ENCODE data around the gene NDUFS8.

NDUFS8 gene

GRCh38 chr11:68052137-68052873 lies 21.8 kb downstream of the NDUFS8 start:
- no peak for DNase-seq

- DNase-seq: no peak
Observed at GRCh38 chr11:68053117-68053516, 22.6 kb downstream of the NDUFS8 start.

GRCh38 chr11:68053981-68054812 lies 23.7 kb downstream of the NDUFS8 start:
- DNase-seq: no peak

GRCh38 chr11:68056317-68057285 lies 26.1 kb downstream of the NDUFS8 start:
- DNase-seq: no peak

- DNase-seq: no peak
Observed at GRCh38 chr11:68057807-68058206, 27.3 kb downstream of the NDUFS8 start.

- no peak for DNase-seq
Observed at GRCh38 chr11:68061508-68061907, 31.0 kb downstream of the NDUFS8 start.

- no peak for DNase-seq
Observed at GRCh38 chr11:68064926-68065325, 34.4 kb downstream of the NDUFS8 start.

GRCh38 chr11:68065841-68066240 lies 35.4 kb downstream of the NDUFS8 start:
- DNase-seq: no peak

GRCh38 chr11:68066742-68067141 lies 36.3 kb downstream of the NDUFS8 start:
- DNase-seq: no peak

GRCh38 chr11:68067991-68068390 lies 37.5 kb downstream of the NDUFS8 start:
- DNase-seq: no peak

- no peak for DNase-seq
Observed at GRCh38 chr11:68071281-68072048, 41.0 kb downstream of the NDUFS8 start.

- no peak for DNase-seq
Observed at GRCh38 chr11:68074584-68075352, 44.3 kb downstream of the NDUFS8 start.

- no peak for DNase-seq
Observed at GRCh38 chr11:68076371-68077042, 46.0 kb downstream of the NDUFS8 start.

- DNase-seq: no peak
Observed at GRCh38 chr11:68077617-68078582, 47.4 kb downstream of the NDUFS8 start.

GRCh38 chr11:68080860-68081259 lies 50.4 kb downstream of the NDUFS8 start:
- DNase-seq: no peak

- DNase-seq: no peak
Observed at GRCh38 chr11:68081691-68082090, 51.2 kb downstream of the NDUFS8 start.

GRCh38 chr11:68082481-68082880 lies 52.0 kb downstream of the NDUFS8 start:
- no peak for DNase-seq

GRCh38 chr11:68083517-68083916 lies 53.0 kb downstream of the NDUFS8 start:
- no peak for DNase-seq
